ENCODE measurements around the gene MOB1A. TPM values are rescaled to one million over a fixed set of nuclear protein-coding genes. Genes with fewer than 3 reads are reported as not detected.
"Not testable (repeated sequence)": the region's sequence is repeated elsewhere in the genome, so short reads cannot be mapped to it uniquely, and the experiment has no call there.

Gene MOB1A
- total RNA-seq, 1 donor from 2014 or later, result 109 TPM

- DNase-seq (ENCODE audit: low spot score), result no peak
These were observed 29.5 kb downstream of the MOB1A start for GRCh38 chr2:74149247-74149525.

DNA sequence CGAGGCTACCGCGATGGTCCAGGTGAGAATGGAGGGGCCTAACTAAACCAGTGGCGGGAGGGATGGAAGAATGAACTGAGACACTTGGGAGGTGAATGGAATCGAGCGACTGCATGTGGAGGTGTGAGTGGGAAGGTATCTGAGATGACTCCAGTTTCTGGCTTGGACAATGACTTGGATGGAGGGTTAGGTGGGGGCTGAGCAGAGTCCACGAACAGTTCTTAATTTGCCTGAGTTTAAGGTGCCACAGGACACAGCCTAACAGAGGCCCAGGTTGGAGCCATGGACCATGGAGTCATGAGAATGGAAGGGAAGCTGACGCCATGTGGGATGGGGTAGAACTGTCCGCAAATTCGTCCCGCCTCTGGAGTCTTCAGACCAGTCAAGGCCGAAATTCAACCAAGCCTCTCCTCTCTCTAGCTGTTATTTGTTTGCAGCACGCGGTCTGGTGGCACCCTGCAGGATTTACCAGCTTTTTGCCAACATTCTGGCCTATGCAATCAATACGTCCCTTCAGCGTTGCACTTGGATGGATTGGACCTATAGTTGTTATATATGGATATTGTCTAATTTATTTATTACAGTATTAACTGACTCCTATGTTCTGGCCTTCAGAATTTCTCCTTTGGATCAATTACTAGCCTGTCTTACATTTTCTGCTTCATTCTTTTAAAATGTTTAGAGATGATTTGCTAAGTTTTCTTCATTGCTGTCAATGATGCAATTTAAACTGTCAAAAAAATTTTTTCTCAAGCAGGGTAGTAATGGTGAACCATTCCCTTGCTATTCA is 30.0 kb downstream of the MOB1A start:
- DNase-seq (ENCODE audit: low spot score), result no peak

DNA sequence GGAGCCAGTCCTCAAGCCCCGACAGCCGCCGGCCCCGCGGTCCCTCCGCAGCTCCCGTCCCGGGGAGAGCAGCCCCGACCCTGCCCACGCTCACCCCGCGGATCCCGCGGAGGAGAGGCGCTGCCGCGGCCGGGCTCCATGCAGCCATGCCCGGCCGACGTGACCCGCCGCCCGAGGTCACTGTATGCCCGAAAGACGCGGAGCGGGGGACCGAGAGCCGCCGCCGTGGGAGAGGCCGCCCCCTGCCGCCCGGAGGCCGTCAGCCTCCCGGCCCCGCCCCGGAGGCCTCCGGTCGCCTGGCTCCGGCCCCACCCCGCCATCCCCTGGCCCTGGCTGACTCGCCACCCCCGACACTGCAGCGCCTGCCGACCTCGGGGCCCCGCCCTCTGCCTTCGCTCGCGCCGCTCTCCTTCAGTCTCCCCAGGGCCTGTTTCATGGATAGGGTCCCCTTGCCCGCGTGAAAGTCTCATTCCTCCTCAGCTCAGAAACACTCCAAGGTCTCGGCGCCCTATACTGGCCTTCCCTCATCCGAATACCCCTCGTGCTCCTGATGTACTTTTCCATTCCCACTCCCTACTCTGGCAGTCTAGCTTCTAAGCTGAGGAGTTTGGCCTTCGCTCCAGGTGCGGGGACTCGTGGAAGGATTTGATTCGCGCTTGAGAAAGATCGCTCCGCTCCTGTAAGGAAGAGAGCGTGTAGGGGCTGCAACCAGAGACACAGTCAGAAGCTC is 30.8 kb downstream of the MOB1A start, which contains the start of gene BOLA3:
Gene BOLA3 (minus strand): TSS at position 186 of the 730 bp plus-strand sequence. CDS start 38 bp downstream, at position 148.
- peak; percentile 96 for DNase-seq (ENCODE audit: low spot score)

DNA sequence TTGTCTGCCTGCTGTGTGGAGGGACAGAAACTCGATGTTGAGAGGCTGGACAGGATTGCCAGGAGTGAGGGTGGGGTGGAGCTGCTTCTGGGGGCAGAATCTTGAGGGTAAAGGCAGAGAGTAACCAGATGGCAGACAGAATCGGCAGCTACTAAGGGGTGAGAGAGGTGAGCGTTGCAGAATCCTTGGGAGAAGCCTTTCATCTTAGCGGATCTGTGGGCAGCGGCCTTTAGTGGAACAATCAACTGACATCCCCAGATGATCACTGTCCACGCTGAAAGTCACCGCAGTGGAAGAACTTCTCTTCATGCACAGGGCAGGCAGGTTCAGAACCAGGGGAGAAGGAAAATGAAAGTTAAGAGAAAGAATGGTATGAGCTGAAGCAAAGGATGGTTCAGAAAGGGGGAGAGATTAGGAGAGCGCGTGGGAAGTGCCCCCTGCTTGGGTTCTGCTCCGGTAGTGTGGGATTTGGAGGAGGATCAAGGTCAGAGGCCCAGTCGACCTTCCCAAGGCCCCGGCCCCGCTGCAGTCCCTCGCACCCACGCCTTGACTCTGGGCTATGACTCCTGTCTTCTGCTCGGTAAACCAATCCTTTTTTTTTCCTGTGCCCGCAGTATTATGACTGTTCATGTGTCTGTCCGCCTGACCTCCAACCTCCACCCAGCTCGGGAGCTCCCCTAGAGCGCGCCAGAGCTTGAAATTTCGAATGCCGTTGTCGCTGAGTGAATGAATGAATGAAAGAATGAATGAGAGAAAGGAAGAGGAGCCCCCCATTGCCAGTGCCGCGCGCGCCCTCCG is 31.6 kb downstream of the MOB1A start:
- no peak for DNase-seq (ENCODE audit: low spot score)

DNA sequence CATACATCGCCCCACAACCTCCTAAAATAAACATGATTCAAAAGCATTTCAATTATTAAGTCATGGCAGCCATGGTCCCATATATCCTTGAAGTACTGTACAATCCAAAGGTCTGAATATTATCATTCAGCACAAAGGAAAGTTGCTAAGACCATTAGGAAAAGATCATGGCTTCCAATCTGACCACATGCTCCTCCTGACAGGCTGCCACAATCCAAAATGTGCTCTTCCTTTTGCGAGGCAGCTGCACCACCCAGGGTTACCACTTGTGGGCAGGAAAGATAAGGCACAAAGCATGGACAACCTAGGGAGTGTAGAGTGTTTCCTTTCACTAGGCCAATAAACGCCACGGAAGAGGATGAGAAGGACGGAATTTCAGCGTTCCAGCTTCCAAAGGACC is 36.3 kb downstream of the MOB1A start:
- DNase-seq (ENCODE audit: low spot score), result no peak

DNA sequence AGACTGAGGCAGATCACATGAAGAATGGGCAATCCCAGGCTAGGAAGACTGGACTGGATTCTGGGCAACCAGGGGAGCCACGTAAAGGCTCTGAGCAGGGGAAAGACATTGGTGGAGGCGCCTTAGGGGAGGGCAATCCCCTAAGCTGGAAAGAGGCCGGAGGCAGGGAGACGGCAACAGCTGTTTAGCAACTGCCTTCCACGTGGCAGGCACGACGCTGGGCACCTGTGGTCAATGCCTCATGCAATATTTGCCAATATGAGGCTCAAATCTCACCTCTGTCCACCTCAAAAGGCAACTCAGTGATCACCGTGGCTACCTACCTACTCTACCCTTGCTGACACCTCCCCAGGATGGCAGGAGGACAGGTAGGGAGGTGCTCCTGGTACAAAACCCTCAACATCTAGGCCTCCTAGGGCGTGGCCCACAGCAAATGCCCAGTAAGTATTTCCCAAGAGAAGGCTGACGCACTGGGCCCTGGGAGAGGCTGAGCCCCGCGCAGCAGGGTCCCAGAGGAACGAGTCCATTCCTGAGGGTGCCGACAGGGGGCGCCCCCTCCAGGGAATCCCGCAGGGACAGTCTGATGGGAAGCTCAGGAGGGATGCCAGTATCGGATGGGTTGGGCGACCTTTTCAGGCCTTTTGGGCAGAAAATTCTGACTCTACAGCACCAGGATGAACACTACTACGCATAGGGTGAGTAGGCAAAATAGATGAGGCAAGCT is 39.9 kb downstream of the MOB1A start:
- no peak for DNase-seq (ENCODE audit: low spot score)

DNA sequence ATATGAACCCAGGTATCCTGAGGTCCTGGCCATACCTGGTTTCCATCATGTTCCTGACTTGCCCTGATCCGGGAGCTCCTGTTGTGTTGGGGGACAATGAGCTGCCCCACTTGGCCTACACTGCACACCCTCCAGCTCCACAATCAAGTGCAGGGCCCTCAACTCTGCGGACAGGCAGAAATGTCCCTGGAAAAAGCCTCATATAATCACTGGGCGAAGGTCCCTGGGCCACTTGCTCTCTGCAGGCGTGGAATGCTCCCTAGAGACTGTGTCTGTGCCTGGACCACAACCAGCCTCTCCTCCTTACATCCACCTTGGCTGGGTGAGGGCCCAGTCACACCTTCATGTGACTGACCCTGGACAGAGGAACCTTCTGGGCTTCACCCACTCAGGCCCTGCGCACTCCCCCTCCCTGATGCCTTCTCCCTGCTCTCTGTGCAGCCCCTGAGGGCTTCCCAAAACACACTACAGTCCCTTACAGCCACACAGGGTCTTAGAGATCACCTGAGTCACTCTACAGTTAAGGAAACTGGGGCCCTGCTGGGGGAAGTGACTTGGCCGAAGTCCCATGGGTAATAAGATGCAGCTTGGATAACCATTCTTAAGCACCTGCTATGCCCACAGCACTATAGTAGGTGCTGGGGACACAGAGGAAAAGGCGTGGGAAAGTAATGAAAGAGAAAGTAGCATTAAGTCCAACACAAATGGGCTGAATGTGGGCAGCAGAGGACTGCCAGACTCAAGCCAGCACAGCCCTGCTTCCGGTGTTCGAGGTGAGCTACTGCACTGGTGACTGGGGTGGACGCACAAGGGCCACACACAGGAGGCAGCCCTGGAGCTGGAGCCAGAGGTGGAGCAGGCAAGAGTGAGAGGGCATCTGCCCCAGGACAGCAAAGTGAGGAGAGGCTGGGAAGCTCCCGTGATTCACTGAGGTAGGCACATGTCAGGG is 40.8 kb downstream of the MOB1A start:
- DNase-seq (ENCODE audit: low spot score), result no peak

DNA sequence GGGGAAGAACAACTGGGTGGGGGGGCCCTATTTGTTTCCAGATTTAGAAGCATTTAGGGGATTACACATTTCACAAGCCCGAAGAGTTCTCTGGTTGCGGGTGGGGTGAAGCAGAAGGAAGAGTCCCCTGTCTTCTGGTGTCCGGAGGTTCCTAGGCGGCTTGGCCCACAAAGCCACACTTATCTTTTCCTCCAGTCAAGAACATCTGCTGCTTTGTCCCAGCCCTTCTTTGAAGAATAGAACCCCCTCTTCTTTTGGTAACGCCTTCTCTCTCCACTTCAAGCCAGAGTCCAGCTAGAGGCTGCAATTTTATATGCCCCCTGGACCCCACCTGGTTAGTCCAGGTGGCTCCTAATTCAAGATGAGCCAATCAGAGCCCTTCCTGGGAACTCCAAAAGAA is 46.8 kb downstream of the MOB1A start:
- DNase-seq (ENCODE audit: low spot score), result no peak

DNA sequence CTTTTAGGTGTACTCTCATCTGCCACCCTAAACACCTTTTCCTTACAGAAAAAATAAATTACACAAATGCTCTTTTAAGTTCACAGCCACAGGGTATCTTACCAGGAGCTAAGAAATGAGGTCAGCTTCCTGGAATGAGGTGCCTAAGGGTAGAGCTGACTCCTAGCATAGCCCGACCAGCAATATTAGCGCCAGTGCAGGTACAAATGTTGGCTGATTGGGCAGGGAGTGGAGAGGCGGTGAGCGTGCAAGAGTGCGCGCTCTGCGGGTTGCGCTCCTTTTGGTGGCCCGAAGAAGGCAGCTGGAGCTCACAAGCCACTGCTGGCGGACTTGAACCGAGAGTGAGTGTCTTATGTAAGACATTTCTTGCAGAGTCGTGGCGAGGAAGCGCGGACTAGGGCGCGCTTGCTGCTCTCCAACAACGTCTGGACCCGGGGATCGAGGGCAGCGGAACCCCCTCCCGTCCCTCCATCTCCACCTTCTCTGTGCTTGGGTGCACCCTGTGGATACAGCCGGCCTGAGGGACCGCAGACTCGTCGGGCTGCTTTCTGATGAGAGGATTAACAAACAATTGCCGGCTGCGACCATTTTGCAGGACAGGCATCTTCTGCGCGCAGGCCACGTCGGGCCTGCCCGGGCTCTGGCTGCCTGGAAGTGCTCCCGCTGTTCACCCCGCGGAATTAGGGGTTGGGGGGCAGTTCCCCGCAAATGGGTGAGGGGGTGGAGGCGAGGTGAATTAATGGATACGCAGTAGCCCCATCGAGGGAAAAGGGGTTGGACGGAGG is 48.3 kb downstream of the MOB1A start:
- DNase-seq (ENCODE audit: low spot score), result no peak

DNA sequence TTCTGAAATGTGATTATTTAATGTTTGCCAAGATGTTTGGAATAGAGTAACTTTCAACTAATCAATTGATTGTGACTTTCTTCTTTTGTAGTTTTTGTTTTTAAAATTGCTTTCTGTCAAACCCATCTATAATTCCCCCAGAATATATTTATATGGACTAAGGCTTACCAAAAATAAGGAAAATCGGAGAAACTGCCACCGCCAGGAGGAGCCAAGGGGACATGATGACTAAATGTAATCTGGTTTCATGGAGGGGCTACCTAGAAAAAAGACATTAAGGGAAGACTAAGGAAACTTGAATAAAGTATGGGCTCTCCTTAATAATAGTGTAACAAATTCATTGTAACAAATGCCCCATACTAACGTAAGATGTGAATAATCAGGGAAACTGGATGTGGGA is 50.5 kb downstream of the MOB1A start:
- no peak for DNase-seq (ENCODE audit: low spot score)

GRCh38 chr2:74123955-74124354 is 54.7 kb downstream of the MOB1A start:
- not testable (repeated sequence) for DNase-seq (ENCODE audit: low spot score)

DNA sequence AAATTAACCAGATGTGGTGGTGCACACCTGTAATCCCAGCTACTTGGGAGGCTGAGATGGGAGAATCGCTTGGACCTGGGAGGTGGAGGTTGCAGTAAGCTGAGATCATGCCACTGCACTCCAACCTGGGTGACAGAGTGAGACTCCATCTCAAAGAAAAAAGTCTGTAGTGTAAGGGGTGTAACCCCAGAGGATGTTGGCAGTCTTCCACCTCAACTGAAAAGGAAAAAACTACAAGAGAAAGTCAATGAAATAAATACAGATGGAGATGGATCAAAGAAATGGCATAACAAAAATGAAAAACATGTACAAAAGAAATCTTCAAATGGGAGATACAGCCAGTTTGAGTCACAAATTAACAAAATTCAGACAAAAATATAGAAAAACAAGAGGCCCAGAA is 56.8 kb downstream of the MOB1A start:
- DNase-seq (ENCODE audit: low spot score), result not testable (repeated sequence)

DNA sequence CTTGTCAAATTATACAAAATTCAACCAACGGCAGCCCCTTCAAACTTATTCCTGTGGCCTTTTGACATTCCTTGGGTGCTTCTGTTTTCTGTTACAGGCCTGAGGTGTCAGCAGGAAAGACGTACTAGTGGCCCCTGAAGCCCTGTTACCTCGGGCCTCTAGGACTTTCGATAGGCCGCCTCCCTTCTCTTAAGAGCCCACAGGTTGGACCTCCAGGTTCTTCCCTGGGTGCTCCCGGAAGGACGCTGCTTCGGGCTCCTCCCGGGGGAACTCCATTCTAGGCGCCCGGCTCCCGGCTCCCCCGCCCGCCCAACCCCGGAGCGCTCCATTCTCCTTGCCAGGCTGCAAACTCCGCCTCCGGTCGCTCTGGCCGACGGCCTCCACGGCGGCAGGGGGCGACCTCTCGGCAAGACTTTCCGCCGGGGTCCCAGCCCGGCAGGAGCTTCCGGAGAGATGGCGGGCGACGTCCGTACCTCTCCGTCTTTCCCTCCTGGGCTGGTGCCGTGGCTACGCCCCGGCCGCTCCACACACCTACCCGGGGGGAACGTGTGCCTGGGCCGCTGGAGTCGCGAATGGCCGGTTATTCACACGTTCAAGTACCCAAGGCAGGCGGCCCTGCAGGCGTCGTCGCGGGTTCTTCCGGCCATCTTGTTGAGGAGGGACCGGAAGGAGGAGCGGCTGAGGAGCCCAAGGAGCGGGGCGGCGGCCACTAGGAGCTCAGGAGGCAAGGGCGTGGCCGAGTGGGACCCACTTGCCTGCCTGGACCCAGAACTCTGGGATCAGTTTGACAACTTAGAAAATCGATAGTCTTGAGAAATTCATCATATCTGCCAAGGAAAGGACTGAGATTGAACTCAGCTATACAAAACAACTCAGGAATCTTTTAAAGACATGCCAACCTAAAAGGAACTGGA is 58.5 kb downstream of the MOB1A start:
- peak; percentile 94 for DNase-seq (ENCODE audit: low spot score)

DNA sequence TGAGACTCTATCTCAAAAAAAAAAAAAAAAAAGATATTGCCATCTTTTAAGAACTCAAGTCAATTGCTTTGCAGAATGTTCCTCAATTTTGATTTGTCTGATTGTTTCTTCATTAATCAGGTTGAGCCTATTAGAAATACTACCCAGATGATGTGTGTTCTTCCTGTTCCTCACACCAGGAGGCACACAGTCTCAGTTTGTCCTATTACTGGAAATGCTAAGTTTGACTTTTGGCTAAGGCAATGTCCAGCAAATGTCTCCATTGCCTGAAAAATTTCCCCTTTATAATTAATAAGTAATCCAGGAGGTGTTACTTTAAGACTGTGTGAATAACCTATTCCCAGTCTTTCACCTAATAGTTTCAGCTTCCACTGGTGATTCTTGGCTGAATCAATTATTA is 59.3 kb downstream of the MOB1A start:
- no peak for DNase-seq (ENCODE audit: low spot score)

- no peak for DNase-seq (ENCODE audit: low spot score)
These were observed 67.3 kb downstream of the MOB1A start for GRCh38 chr2:74111380-74111779.

DNA sequence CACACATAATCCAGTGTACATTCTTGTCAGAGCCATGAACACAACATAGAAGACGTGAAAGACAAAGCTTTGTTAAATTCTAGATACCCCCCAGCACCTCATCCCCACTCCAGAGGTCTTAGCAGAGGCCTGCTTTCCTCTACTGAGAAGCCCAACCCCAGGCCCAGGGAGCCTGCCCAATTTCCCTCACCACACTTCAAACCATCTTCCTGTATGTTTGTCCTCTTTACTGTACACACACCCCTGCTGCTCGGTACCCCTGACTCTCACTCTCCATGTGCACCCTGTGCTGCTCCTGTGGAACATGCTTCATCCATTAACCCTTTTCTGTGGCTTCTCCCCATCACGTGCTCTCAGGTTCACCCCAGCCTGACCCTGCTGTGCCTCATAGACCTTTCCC is 68.1 kb downstream of the MOB1A start:
- DNase-seq (ENCODE audit: low spot score), result no peak

- DNase-seq (ENCODE audit: low spot score), result no peak
These were observed 69.1 kb downstream of the MOB1A start for GRCh38 chr2:74109551-74109950.

- DNase-seq (ENCODE audit: low spot score), result no peak
These were observed 71.6 kb downstream of the MOB1A start for GRCh38 chr2:74107071-74107470.
